Activated naive CD4-positive, alpha-beta T cell treated with anti-CD3 and anti-CD28 coated beads for 36 hours (primary cell): Measurements from ENCODE around the gene APCDD1L. TPM values are rescaled to one million over a fixed set of nuclear protein-coding genes. Genes with fewer than 3 reads are reported as not detected.
"Not testable (repeated sequence)": the region's sequence is repeated elsewhere in the genome, so short reads cannot be mapped to it uniquely, and the experiment has no call there.

Experiments
- CTCF ChIA-PET: fragments of 350-600 bp; sonication (Branson Sonifier 250); formaldehyde crosslinking; loops from one replicate; lab custom pipeline; 2021; ENCODE audit warnings: antibody characterized with exemption; lab: Charles Lee
- DNase-seq: peaks from one replicate; pipeline ENCODE4 v3.0.0-alpha.2; 2020
- H3K27ac Mint-ChIP-seq: one replicate; pipeline ENCODE4 v1.8.0; 2021; ENCODE audit warnings: mild to moderate bottlenecking, mixed read lengths
- H3K27me3 Mint-ChIP-seq: one replicate; pipeline ENCODE4 v1.8.0; 2021; ENCODE audit warnings: low read depth, mixed read lengths
- H3K36me3 Mint-ChIP-seq: one replicate; pipeline ENCODE4 v1.8.0; 2021; ENCODE audit warnings: low read depth, mixed read lengths
- H3K4me1 Mint-ChIP-seq: one replicate; pipeline ENCODE4 v1.8.0; 2021; ENCODE audit warnings: low read depth, mixed read lengths
- H3K4me3 Mint-ChIP-seq: one replicate; pipeline ENCODE4 v1.8.0; 2021; ENCODE audit warnings: mild to moderate bottlenecking, moderate library complexity, mixed read lengths
- H3K9me3 Mint-ChIP-seq: one replicate; pipeline ENCODE4 v1.8.0; 2021; ENCODE audit warnings: mixed read lengths
- intact Hi-C: fragments of 100-400 bp; cut with micrococcal nuclease; formaldehyde crosslinking; loops from one replicate; pipeline ENCODE4 v1.15.1; 2023
- total RNA-seq, 2 experiments: library from RNA; stranded (reverse); gene quantifications; one replicate each; pipeline ENCODE4 v1.2.3, GENCODE V29; 2021

APCDD1L gene
- total RNA-seq, 2 experiments from 2014 or later = not detected

GRCh38 chr20:58417438-58417837, 97.8 kb downstream of the APCDD1L start:
- Mint-ChIP-seq H3K36me3 (peaks cover 27% of the 10 kb centered on the region), H3K27me3 (no peaks in the 10 kb centered on the region), H3K9me3 (peaks cover 2% of the 10 kb centered on the region), H3K27ac (no peak overlapping the region), H3K4me3 (no peak overlapping the region), H3K4me1 (peaks cover 40% of the 10 kb centered on the region)
- intact Hi-C loops = no loop called here
- no peak for DNase-seq
- CTCF ChIA-PET = no interaction called here

GRCh38 chr20:58416835-58417234, 98.4 kb downstream of the APCDD1L start:
- Mint-ChIP-seq H3K27me3 (no peaks in the 10 kb centered on the region), H3K27ac (no peak overlapping the region), H3K36me3 (peaks cover 27% of the 10 kb centered on the region), H3K4me1 (peaks cover 40% of the 10 kb centered on the region), H3K4me3 (no peak overlapping the region), H3K9me3 (peaks cover 2% of the 10 kb centered on the region)
- CTCF ChIA-PET = no interaction called here
- DNase-seq = no peak
- intact Hi-C loops = no loop called here

DNA sequence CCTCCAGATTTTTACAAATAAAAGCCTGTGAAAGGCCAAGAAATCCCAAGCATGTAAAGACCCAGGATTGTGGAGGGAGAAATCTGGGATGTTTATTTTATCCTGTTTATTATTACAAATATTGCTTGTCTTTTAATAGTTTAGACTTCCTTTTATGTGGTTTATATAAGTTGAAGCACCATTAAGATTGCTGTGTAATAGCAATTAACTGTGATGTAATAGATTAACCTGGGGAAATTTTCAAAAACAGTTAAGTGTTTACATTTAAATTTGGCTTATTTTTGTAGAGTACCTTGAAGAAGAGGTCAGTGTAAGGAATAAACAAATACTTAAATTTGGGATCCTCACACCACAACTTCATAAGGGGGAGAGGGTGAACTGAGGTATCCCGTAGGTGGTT, 99.1 kb downstream of the APCDD1L start:
- no peak overlapping the region for H3K4me3 Mint-ChIP-seq

GRCh38 chr20:58414786-58415185, 100.4 kb downstream of the APCDD1L start:
- H3K27me3 Mint-ChIP-seq, CTCF ChIA-PET, DNase-seq, H3K9me3 Mint-ChIP-seq, H3K4me3 Mint-ChIP-seq, intact Hi-C loops: not testable (repeated sequence)
- peaks cover 20% of the 10 kb centered on the region for H3K36me3 Mint-ChIP-seq
- H3K27ac Mint-ChIP-seq = peak overlapping the region; percentile 60
- H3K4me1 Mint-ChIP-seq = peaks cover 37% of the 10 kb centered on the region

More for the DNA sequence above, 99.1 kb downstream of the APCDD1L start:
- no peak for DNase-seq
- H3K4me1 Mint-ChIP-seq = peaks cover 39% of the 10 kb centered on the region
- H3K27ac Mint-ChIP-seq = no peak overlapping the region
- H3K36me3 Mint-ChIP-seq = peaks cover 28% of the 10 kb centered on the region
- H3K9me3 Mint-ChIP-seq = peaks cover 2% of the 10 kb centered on the region
- intact Hi-C loops = no loop called here
- CTCF ChIA-PET = interaction anchor here (0.6 kb wide), 1 partner anchor 59 kb away, joined by 6 read pairs; no protein-coding TSS in a partner anchor
- no peaks in the 10 kb centered on the region for H3K27me3 Mint-ChIP-seq

DNA sequence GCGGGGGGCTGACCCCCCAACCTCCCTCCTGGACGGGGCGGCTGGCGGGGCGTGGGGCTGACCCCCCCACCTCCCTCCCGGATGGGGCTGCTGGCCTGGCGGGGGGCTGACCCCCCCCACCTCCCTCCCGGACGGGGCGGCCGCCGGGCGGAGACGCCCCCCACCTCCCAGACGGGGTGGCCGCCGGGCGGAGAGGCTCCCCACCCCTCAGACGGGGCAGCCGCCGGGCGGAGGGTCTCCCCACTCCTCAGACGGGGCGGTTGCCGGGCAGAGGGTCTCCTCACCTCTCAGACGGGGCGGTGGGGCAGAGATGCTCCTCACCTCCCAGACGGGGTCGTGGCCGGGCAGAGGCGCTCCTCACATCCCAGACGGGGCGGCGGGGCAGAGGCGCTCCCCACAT, 101.0 kb downstream of the APCDD1L start:
- CTCF ChIA-PET, H3K27me3 Mint-ChIP-seq, H3K9me3 Mint-ChIP-seq, DNase-seq, H3K4me3 Mint-ChIP-seq, H3K27ac Mint-ChIP-seq, intact Hi-C loops: not testable (repeated sequence)
- peaks cover 15% of the 10 kb centered on the region for H3K36me3 Mint-ChIP-seq
- peaks cover 40% of the 10 kb centered on the region for H3K4me1 Mint-ChIP-seq

Other genes with a start within 250 kb of the APCDD1L start
- 1 to 10 TPM; 9.3 to 9.8 TPM for gene RAB22A, start 205.7 kb downstream of the APCDD1L start, total RNA-seq
- gene VAPB, start 126.2 kb downstream of the APCDD1L start, total RNA-seq = 10 to 100 TPM; 26.8 to 27.9 TPM
- gene STX16, start 135.9 kb upstream of the APCDD1L start, total RNA-seq = 100 to 1,000 TPM; 127 TPM
- 10 to 100 TPM; 14.3 to 14.5 TPM for gene NPEPL1, start 177.4 kb upstream of the APCDD1L start, total RNA-seq